HG03066 (cell line): ENCODE data around the gene SLC16A5.
"Not testable (repeated sequence)": the region's sequence is repeated elsewhere in the genome, so short reads cannot be mapped to it uniquely, and the experiment has no call there.

Experiments used
- ATAC-seq: cut with Tn5 transposase; IDR thresholded peaks from one replicate; pipeline ENCODE4 v1.9.1; 2021; ENCODE audit warnings: low read depth; ENCODE audit not compliant: unreplicated experiment

SLC16A5 gene

DNA sequence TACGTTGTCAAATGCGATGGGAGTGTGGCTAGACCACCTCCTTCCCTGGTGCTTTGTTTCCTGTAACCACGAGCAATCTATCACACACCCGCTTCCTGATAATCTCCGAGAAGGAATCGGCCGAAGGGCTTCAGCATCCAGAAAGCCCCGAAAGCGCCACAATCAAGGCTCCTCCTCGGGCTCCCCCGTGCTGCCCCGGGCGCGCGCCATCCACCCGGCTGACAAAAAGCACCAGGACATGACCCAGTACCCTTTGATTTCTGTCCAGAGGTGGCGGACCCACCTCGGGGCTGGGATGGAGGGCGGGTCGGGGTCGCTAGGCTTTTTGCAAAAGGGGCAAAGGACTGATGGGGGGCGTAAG lies 21.3 kb downstream of the SLC16A5 start:
- ATAC-seq = no peak

DNA sequence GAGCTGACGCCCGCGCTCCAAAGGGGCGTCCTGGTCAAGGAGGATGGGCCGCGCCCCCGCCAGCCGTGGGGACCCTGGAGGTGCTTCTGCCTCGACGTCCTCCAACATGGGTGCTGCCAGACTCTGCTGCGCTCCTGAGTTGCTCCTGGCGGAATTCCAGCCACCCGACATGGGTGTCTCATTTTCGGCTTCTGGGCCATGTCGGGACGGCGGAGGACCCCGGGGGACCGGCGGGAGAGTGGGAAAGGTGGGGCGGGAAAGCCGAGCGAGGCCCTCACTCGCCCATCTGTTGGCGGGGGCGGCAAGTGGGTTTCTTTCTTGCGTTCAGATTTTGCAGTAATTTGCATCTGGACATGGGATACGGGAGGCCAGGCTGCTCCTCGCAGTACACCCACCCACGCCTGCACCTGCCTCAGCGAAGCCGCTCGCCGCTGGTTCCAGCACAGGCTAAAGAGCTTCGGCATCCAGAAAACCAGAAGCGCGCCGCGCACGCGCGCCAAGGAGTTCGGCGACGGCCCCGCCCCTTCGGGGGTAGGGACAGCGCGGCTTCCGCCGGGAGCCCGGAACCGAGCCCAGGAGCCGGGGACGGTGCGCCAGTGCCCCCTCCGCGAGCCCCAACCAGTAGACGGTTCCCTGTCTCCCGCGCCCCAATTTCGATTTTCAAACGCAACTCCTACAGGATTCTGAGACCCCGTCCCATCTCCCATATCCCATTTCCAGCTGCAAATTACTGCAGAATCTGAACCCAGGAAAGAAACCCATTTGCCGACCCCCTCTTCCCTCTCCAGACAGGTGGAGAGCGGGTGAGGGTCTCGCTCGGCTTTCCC lies 21.9 kb downstream of the SLC16A5 start, which contains the start of gene ARMC7:
Gene ARMC7, plus strand, starts transcription at position 563 of the 827 bp plus-strand sequence. CDS start 320 bp downstream, outside the sequence.
- peak; percentile 52 for ATAC-seq

- no peak for ATAC-seq
These were observed 22.6 kb downstream of the SLC16A5 start for GRCh38 chr17:75110234-75110937.

DNA sequence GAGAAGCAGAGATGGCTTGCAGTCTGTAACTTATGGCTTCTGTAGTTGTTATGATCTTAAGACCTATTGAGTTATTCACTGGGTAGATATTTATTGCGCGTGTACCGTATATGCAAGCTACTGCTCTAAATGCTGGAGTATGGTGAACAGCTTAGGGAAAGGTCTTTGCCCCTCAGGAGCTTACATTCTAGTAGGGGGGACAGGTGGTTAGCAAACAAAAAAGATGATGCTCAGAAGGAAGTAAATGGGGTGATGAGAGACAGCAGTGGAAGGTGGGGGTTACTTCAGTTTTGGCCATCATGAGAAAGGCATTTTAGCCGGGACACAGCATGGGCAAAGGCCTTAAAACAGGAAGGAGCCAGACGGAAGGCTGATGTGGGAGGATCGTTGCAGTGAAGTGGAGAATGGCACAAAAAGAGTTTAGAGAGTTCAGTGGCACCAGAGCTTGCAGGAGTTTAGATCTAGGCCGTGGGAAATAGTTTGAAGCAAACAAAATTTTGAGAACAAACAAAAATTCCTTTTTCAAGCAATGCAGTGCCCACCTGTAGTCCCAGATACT lies 24.1 kb downstream of the SLC16A5 start:
- no peak for ATAC-seq

DNA sequence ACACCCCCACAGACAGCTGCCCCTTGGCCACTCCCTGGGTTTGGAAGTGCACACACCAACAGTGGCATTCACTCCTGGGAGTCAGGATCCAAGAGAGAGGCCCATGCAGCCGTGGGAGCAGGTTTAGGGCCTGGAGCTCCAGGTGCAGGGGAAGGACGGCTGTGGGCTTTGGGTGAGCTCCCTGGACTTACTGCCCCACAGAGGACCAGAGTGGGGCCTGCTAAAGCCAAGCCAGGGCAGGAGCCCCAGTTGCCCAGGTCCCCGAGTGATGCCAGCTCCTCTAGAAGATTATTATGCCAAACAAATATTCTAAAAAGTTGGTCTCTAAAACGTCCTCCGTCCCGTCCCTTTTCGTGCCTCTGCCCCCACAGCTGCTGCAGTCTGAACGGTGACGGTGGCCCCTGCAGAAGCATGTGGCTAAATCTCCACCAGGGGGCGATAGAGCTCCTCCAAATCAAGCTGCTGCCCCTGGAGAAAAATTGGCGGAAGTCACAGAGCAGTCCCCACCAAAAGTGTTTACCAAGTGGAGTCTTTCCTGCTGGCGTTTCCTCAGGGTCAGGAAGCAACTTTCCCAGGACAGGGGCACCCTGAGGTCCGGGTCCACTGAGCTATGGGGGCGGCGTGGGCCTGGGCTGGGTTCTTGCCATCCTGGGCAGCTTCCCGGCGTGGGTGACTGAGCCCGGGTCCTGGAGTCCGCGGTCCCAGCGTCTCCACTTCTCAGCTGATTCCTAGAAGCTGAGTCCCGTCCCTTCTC lies 26.2 kb downstream of the SLC16A5 start:
- peak; percentile 52 for ATAC-seq

- ATAC-seq = no peak
These were observed 27.0 kb downstream of the SLC16A5 start for GRCh38 chr17:75114552-75115314.

DNA sequence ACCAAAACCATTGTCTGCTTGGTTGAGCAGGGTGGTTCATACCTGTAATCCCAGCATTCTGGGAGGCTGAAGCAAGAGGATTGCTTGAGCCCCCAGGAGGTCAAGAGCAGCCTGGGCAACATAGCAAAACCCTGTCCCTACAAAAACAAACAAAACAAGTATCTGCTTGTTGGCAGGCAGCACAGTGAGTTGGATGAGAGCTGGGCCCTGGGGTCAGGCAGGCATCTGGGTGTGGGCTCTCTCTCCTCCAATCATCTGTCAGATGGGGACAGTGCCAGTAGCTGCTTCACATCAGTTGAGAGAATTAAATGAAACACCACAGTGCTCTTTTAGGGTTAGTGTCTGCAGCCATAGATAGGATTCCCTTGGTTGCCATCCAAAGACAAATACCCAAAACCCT lies 27.8 kb downstream of the SLC16A5 start:
- no peak for ATAC-seq

- no peak for ATAC-seq
These were observed 29.0 kb downstream of the SLC16A5 start for GRCh38 chr17:75116737-75117136.

DNA sequence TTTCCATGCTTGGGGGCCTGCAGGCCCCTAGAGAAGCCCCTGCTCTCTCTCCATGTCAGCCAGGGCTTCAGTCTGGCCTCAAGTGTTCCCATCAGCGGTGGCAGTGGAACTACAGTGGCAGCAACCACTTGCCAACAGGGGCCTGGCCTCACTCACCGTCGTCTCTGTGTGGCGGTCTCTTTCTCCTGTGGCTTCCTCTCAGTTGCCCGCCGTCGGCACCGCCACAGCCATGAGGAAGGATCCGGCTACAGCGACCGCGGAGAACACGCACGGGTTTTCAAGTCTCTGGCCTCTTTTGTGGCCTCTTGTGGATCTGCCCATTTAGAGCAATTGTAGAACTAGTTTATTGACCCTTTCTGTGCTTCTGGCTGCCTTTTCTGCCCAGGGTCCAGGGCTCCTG lies 30.6 kb downstream of the SLC16A5 start:
- no peak for ATAC-seq

GRCh38 chr17:75124041-75124818 lies 36.5 kb downstream of the SLC16A5 start:
- no peak for ATAC-seq

DNA sequence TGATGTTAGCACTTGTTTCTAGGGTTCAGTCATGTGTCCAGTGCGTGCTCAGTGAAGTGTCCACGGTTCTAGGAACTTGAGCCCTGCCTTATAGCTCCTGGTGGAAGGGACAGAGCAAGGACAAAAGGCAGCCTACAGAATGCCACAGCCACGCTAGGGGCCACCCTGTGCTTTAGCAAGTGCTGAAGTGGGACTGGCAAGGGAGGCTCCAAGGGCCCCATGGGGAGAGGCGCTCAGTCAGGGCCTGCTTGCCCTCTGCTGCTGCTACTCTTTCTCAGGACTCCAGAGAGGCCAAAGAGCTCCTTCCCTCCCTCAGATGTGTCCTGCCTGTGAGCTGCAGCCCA lies 37.0 kb downstream of the SLC16A5 start:
- no peak for ATAC-seq

GRCh38 chr17:75125984-75126383 lies 38.2 kb downstream of the SLC16A5 start:
- ATAC-seq = no peak

- no peak for ATAC-seq
These were observed 39.2 kb downstream of the SLC16A5 start for GRCh38 chr17:75126954-75127353.

DNA sequence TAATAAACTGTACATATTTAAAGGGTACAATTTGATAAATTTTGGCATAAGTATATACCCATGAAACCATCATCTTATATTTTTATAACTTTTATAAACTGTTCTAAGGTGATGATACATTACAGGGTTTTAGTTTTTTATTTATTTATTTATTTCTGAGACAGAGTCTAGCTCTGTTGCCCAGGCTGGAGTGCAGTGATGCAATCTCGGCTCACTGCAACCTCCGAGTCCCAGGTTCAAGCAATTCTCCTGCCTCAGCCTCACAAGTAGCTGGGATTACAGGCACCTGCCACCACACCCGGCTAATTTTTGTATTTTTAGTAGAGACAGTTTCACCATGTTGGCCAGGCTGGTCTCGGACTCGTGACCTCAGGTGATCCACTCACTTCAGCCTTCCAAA lies 40.2 kb downstream of the SLC16A5 start:
- not testable (repeated sequence) for ATAC-seq

DNA sequence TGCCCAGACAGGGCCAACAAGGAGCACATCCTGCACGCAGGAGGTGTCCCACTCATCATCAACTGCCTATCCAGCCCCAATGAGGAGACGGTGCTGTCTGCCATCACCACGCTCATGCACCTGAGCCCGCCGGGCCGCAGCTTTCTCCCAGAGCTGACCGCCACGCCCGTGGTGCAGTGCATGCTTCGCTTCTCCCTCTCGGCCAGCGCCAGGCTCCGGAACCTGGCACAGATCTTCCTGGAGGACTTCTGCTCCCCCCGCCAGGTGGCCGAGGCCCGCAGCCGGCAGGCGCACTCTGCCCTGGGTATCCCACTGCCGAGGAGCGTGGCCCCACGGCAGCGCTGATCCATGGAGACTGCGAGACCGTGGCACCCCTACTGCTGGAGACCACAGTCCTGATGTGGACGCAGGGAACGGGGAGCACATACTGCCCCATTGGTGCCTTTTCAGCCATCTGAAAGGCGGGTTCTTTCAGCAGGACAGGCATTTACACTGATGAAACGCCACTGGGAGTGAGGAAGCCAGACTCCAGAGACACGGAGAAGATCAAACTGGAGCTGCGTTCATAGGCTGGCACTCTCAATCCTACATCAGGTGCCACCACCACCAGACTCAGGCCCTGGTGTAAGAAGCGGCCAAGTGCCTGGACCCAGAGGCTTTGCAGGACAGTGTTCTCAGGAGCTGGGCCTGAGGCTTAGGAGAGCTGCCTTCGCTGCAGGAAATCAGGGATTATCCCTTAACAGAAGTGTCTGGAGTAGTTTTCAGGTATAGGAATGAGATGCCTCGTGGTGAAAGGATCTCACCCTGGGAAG lies 41.1 kb downstream of the SLC16A5 start:
- no peak for ATAC-seq

- no peak for ATAC-seq
These were observed 41.8 kb downstream of the SLC16A5 start for GRCh38 chr17:75129576-75129975.

GRCh38 chr17:75130059-75130631 lies 42.4 kb downstream of the SLC16A5 start:
- no peak for ATAC-seq

GRCh38 chr17:75130632-75131277 lies 43.0 kb downstream of the SLC16A5 start:
- ATAC-seq = no peak
